Measurements from ENCODE around the gene TLE4. TPM values are rescaled to one million over a fixed set of nuclear protein-coding genes. Genes with fewer than 3 reads are reported as not detected.

The TLE4 gene
- total RNA-seq, 1 donor from 2014 or later: 98.5 TPM

DNA sequence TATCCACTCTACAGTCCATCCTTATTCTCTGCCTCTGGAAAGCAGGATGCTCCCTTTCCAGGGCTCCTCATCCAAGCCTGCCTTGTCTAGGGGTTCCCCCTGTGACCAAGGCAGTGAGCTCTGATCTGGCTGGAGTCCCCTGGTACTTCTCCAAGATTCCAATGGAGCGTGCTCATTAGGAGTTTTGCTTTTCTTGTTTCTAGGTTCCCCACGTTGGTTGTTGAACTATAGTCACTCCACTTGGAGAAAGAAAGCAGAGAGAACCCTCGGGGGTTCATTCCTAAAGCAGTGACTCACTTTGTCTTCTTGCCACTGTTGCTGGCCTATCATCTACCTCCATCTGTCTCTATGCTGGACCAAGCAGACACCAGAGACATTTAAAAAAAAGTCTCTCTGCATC lies 192.6 kb downstream of the TLE4 start:
- Histone ChIP-seq H3K36me3 (ENCODE audit: insufficient read depth, low read length) (no peaks in the 10 kb centered on the region), H3K27ac (ENCODE audit: low read depth, low read length) (peak overlapping the region; percentile 58), H3K79me2 (ENCODE audit: insufficient read depth, low read length) (no peaks in the 10 kb centered on the region), H3K9me3 (ENCODE audit: insufficient read depth, low read depth, low read length) (no peaks in the 10 kb centered on the region), H3K9ac (ENCODE audit: low read length) (peak overlapping the region; percentile 47), H3K27me3 (ENCODE audit: insufficient read depth, low read length) (no peaks in the 10 kb centered on the region), H3K4me2 (ENCODE audit: low read length) (peak overlapping the region; percentile 67), H3K4me1 (ENCODE audit: insufficient read depth, low read length) (peaks cover 29% of the 10 kb centered on the region), H3K4me3 (ENCODE audit: insufficient read depth, low read depth, low read length) (no peak overlapping the region), H2AFZ (ENCODE audit: low read depth, low read length) (no peak overlapping the region), H4K20me1 (ENCODE audit: insufficient read depth, low read length) (no peaks in the 10 kb centered on the region)
- Mint-ChIP-seq H3K27ac (ENCODE audit: unreplicated experiment) (peak overlapping the region; percentile 85), H3K4me1 (ENCODE audit: low read depth, unreplicated experiment) (peaks cover 38% of the 10 kb centered on the region), H3K36me3 (ENCODE audit: low read depth, unreplicated experiment) (no peaks in the 10 kb centered on the region), H3K4me3 (ENCODE audit: unreplicated experiment) (no peak overlapping the region), H3K9me3 (ENCODE audit: unreplicated experiment) (no peaks in the 10 kb centered on the region), H3K27me3 (ENCODE audit: low read depth, unreplicated experiment) (no peaks in the 10 kb centered on the region)
- DNase-seq (ENCODE audit: low read depth) (peak; percentile 97), FAIRE-seq (peak; percentile 100)
- TF ChIP-seq, protein P1, sequence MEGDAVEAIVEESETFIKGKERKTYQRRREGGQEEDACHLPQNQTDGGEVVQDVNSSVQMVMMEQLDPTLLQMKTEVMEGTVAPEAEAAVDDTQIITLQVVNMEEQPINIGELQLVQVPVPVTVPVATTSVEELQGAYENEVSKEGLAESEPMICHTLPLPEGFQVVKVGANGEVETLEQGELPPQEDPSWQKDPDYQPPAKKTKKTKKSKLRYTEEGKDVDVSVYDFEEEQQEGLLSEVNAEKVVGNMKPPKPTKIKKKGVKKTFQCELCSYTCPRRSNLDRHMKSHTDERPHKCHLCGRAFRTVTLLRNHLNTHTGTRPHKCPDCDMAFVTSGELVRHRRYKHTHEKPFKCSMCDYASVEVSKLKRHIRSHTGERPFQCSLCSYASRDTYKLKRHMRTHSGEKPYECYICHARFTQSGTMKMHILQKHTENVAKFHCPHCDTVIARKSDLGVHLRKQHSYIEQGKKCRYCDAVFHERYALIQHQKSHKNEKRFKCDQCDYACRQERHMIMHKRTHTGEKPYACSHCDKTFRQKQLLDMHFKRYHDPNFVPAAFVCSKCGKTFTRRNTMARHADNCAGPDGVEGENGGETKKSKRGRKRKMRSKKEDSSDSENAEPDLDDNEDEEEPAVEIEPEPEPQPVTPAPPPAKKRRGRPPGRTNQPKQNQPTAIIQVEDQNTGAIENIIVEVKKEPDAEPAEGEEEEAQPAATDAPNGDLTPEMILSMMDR (IDR thresholded peaks at IDR 0.05; ENCODE audit: insufficient read depth, low read depth, low read length): no peak
- no peak for TF ChIP-seq EZH2 (IDR thresholded peaks at IDR 0.05; ENCODE audit: insufficient read depth, low read length)

DNA sequence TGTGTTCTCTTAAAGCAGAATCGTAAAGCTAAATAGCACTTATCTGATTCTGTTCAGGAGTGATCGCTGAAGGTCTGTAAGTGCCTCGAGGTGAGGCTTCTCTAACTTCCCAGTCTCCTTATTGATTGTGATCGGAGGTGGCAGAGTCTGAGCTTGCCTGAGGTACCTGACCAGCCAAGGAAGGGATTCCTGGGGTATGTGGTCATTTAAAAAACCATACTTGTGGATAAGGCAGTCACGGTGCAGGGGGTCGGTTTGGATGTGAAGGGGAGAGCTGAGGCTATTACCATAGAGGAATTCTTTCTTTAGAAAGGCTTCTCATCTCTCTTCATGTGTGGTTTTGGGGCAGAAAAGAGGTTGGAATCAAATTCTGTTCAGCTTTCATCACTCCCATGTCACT lies 193.7 kb downstream of the TLE4 start:
- Histone ChIP-seq H3K79me2 (ENCODE audit: insufficient read depth, low read length) (no peaks in the 10 kb centered on the region), H3K27ac (ENCODE audit: low read depth, low read length) (peak overlapping the region; percentile 58), H3K36me3 (ENCODE audit: insufficient read depth, low read length) (no peaks in the 10 kb centered on the region), H4K20me1 (ENCODE audit: insufficient read depth, low read length) (no peaks in the 10 kb centered on the region), H3K27me3 (ENCODE audit: insufficient read depth, low read length) (no peaks in the 10 kb centered on the region), H3K4me3 (ENCODE audit: insufficient read depth, low read depth, low read length) (no peak overlapping the region), H3K9me3 (ENCODE audit: insufficient read depth, low read depth, low read length) (no peaks in the 10 kb centered on the region), H2AFZ (ENCODE audit: low read depth, low read length) (no peak overlapping the region), H3K9ac (ENCODE audit: low read length) (peak overlapping the region; percentile 47), H3K4me1 (ENCODE audit: insufficient read depth, low read length) (peaks cover 29% of the 10 kb centered on the region), H3K4me2 (ENCODE audit: low read length) (peak overlapping the region; percentile 67)
- Mint-ChIP-seq H3K4me1 (ENCODE audit: low read depth, unreplicated experiment) (peaks cover 38% of the 10 kb centered on the region), H3K27me3 (ENCODE audit: low read depth, unreplicated experiment) (no peaks in the 10 kb centered on the region), H3K9me3 (ENCODE audit: unreplicated experiment) (no peaks in the 10 kb centered on the region), H3K4me3 (ENCODE audit: unreplicated experiment) (no peak overlapping the region), H3K36me3 (ENCODE audit: low read depth, unreplicated experiment) (no peaks in the 10 kb centered on the region), H3K27ac (ENCODE audit: unreplicated experiment) (peak overlapping the region; percentile 30)
- no peak for TF ChIP-seq EZH2 (IDR thresholded peaks at IDR 0.05; ENCODE audit: insufficient read depth, low read length)
- TF ChIP-seq, protein P1 (IDR thresholded peaks at IDR 0.05; ENCODE audit: insufficient read depth, low read depth, low read length): no peak
- FAIRE-seq (no peak), DNase-seq (ENCODE audit: low read depth) (peak; percentile 75)

GRCh38 chr9:79766091-79766490 lies 194.3 kb downstream of the TLE4 start:
- Histone ChIP-seq H3K27ac (ENCODE audit: low read depth, low read length) (peak overlapping the region; percentile 6), H3K79me2 (ENCODE audit: insufficient read depth, low read length) (no peaks in the 10 kb centered on the region), H4K20me1 (ENCODE audit: insufficient read depth, low read length) (no peaks in the 10 kb centered on the region), H3K4me2 (ENCODE audit: low read length) (peak overlapping the region; percentile 67), H3K36me3 (ENCODE audit: insufficient read depth, low read length) (no peaks in the 10 kb centered on the region), H3K4me3 (ENCODE audit: insufficient read depth, low read depth, low read length) (no peak overlapping the region), H3K27me3 (ENCODE audit: insufficient read depth, low read length) (no peaks in the 10 kb centered on the region), H3K4me1 (ENCODE audit: insufficient read depth, low read length) (peaks cover 29% of the 10 kb centered on the region), H2AFZ (ENCODE audit: low read depth, low read length) (no peak overlapping the region), H3K9ac (ENCODE audit: low read length) (no peak overlapping the region), H3K9me3 (ENCODE audit: insufficient read depth, low read depth, low read length) (no peaks in the 10 kb centered on the region)
- DNase-seq (ENCODE audit: low read depth) (no peak), FAIRE-seq (no peak)
- H3K27me3 Mint-ChIP-seq (ENCODE audit: low read depth, unreplicated experiment): no peaks in the 10 kb centered on the region
- peaks cover 38% of the 10 kb centered on the region for H3K4me1 Mint-ChIP-seq (ENCODE audit: low read depth, unreplicated experiment)
- H3K36me3 Mint-ChIP-seq (ENCODE audit: low read depth, unreplicated experiment): no peaks in the 10 kb centered on the region
- TF ChIP-seq, protein P1 (IDR thresholded peaks at IDR 0.05; ENCODE audit: insufficient read depth, low read depth, low read length): no peak
- TF ChIP-seq EZH2 (IDR thresholded peaks at IDR 0.05; ENCODE audit: insufficient read depth, low read length): no peak
- H3K27ac Mint-ChIP-seq (ENCODE audit: unreplicated experiment): no peak overlapping the region
- no peaks in the 10 kb centered on the region for H3K9me3 Mint-ChIP-seq (ENCODE audit: unreplicated experiment)
- no peak overlapping the region for H3K4me3 Mint-ChIP-seq (ENCODE audit: unreplicated experiment)
